GM12878 (cell line): Measurements from ENCODE around the gene ZSCAN10. TPM values are rescaled to one million over a fixed set of nuclear protein-coding genes. Genes with fewer than 3 reads are reported as not detected.
A peak's percentile ranks its signal among the peaks of the same experiment; 100 is the strongest.
"Not testable (repeated sequence)": the region's sequence is repeated elsewhere in the genome, so short reads cannot be mapped to it uniquely, and the experiment has no call there.

ENCODE experiments used
- ATAC-seq: fragments of 200-7000 bp; cut with Tn5 transposase; 3 replicates; pipeline ENCODE4 v1.9.1; 2020; ENCODE audit warnings: mild to moderate bottlenecking, moderate library complexity
- BruUV-seq: library from RNA; stranded (reverse); fragments of 400-500 nt; replicated peaks from 2 replicates; lab custom pipeline; 2021; lab: Mats Ljungman, UMichigan
- CTCF ChIA-PET: fragments of 300-600 bp; sonication (Branson Sonifier 250); formaldehyde crosslinking; extraction: SDS; loops from one replicate; lab custom pipeline; 2021; ENCODE audit warnings: inconsistent platforms; lab: Yijun Ruan, JAX
- POLR2A ChIA-PET: fragments of 350-600 bp; formaldehyde crosslinking; extraction: SDS; loops from one replicate; lab custom pipeline; 2021; ENCODE audit warnings: inconsistent platforms; lab: Charles Lee
- RAD21 ChIA-PET: fragments of 300-600 bp; sonication (Branson Sonifier 250); formaldehyde crosslinking; loops from one replicate; lab custom pipeline; 2023; ENCODE audit warnings: antibody characterized with exemption; ENCODE audit not compliant: unreplicated experiment; lab: Charles Lee
- SMC1A ChIA-PET: fragments of 300-600 bp; sonication (Branson Sonifier 250); formaldehyde crosslinking; loops from one replicate; lab custom pipeline; 2023; ENCODE audit not compliant: unreplicated experiment, uncharacterized antibody; lab: Charles Lee
- DNase-seq: peaks from one replicate; pipeline ENCODE4 v3.0.0-alpha.2; 2011; ENCODE audit warnings: low read depth, low spot score
- FAIRE-seq: peaks from 3 replicates; lab custom pipeline; 2011; peaks lifted over from hg19 to GRCh38; lab: Jason Lieb, UNC
- H2AFZ ChIP-seq: 2 replicates; pipeline ENCODE4 v1.6.0; 2011; ENCODE audit warnings: low read depth, low read length, control low read depth; ENCODE audit not compliant: control insufficient read depth
- H3K27ac ChIP-seq: 2 replicates; pipeline ENCODE4 v1.5.1; 2011; ENCODE audit warnings: control low read depth; ENCODE audit not compliant: control insufficient read depth, insufficient read depth
- H3K27me3 ChIP-seq, 2 experiments: replicated peaks in 1 of 2; 2 replicates each; pipeline versions ENCODE4 v1.6.0 to v1.6.1; 2011; ENCODE audit warnings: low read length in 1 of 2; ENCODE audit not compliant: control insufficient read depth in 2 of 2, insufficient read depth in 2 of 2
- H3K36me3 ChIP-seq, 2 experiments: 2 replicates each; pipeline ENCODE4 v1.5.1; 2011; ENCODE audit warnings: low read length in 1 of 2; ENCODE audit not compliant: control insufficient read depth in 2 of 2, insufficient read depth in 2 of 2
- H3K4me1 ChIP-seq: 2 replicates; pipeline ENCODE4 v1.6.1; 2011; ENCODE audit warnings: mild to moderate bottlenecking, low read length, moderate library complexity, mixed read lengths; ENCODE audit not compliant: control insufficient read depth, insufficient read depth
- H3K4me2 ChIP-seq: 2 replicates; pipeline ENCODE4 v1.6.0; 2011; ENCODE audit warnings: control low read depth; ENCODE audit not compliant: control insufficient read depth, insufficient read depth
- H3K4me3 ChIP-seq: fragments of 200-600 bp; sonication (generic); 2 replicates; pipeline ENCODE4 v1.5.1; 2016
- H3K79me2 ChIP-seq: 2 replicates; pipeline ENCODE4 v1.6.0; 2011; ENCODE audit warnings: low read length; ENCODE audit not compliant: control insufficient read depth, insufficient read depth
- H3K9ac ChIP-seq: 2 replicates; pipeline ENCODE4 v1.8.0; 2011; ENCODE audit warnings: low read length, control low read depth, mixed read lengths; ENCODE audit not compliant: control insufficient read depth, insufficient read depth
- H3K9me3 ChIP-seq: replicated peaks from 3 replicates; pipeline ENCODE4 v1.5.1; 2011; ENCODE audit warnings: mild to moderate bottlenecking, low read length; ENCODE audit not compliant: control insufficient read depth, insufficient read depth
- H4K20me1 ChIP-seq: 2 replicates; pipeline ENCODE4 v1.6.0; 2011; ENCODE audit not compliant: control insufficient read depth, insufficient read depth
- WGBS: methylation state at CpG from one replicate; pipeline ENCODE4 v1.1.6; 2016; ENCODE audit warnings: low lambda C conversion rate; ENCODE audit not compliant: insufficient replicate concordance, insufficient coverage; ENCODE audit errors: missing lambda C conversion rate; 5-methylcytosine and 5-hydroxymethylcytosine counted together
- in situ Hi-C: fragments of 300-500 bp; cut with MboI; formaldehyde crosslinking; loops from 9 replicates; pipeline ENCODE4 v1.14.3; 2018; ENCODE audit warnings: mixed read lengths
- intact Hi-C: fragments of 100-400 bp; cut with micrococcal nuclease; formaldehyde crosslinking; loops from one replicate; pipeline ENCODE4 v1.14.2; 2022; ENCODE audit not compliant: unreplicated experiment
- polyA plus RNA-seq, 11 experiments: library from polyadenylated mRNA; depleted of rRNA in 4 of 11; unstranded in 6 of 11; stranded (reverse) in 5 of 11; fragments of >200 nt; fragmentation: Nextera tagmentation in 4 of 11; fragmentation: Illumina TruSeq in 1 of 11; extraction: Ambion mirVana in 4 of 11; extraction: Trizol in 1 of 11; gene quantifications; 1 replicate in 1 of 11; 2 replicates in 10 of 11; pipeline versions ENCODE4 v1.2.1 to v1.2.3, GENCODE V29; 2011 to 2016; ENCODE audit warnings: inconsistent platforms in 2 of 11, missing spikeins in 2 of 11, low read depth in 1 of 11
- total RNA-seq, 4 experiments: library from RNA; depleted of rRNA in 3 of 4; stranded (reverse); fragments of >200 nt in 3 of 4; fragmentation: Illumina TruSeq in 1 of 4; extraction: Trizol in 1 of 4; gene quantifications; 2 replicates each; pipeline versions ENCODE4 v1.2.1 to v1.2.3, GENCODE V29; 2013 to 2021

ZSCAN10 gene
- total and polyA plus RNA-seq, 10 of the 15 experiments (the other 5 are each of a cell fraction or from before 2014, with no cell fraction given), result 0.06 to 0.33 TPM; not detected in 8

- H4K20me1 ChIP-seq, H3K4me2 ChIP-seq, H3K9ac ChIP-seq, H3K27me3 ChIP-seq, in situ Hi-C loops, H3K4me3 ChIP-seq, DNase-seq, BruUV-seq, RAD21 ChIA-PET, CTCF ChIA-PET, H3K36me3 ChIP-seq, POLR2A ChIA-PET, FAIRE-seq, intact Hi-C loops, H3K79me2 ChIP-seq, H2AFZ ChIP-seq, H3K27ac ChIP-seq, H3K9me3 ChIP-seq: not testable (repeated sequence)
- WGBS, result no CpG with 5 or more reads among the region's 18 CpGs
- peak; percentile 26 for ATAC-seq
- SMC1A ChIA-PET, result interaction anchor here (6.1 kb wide), 1 partner anchor 7 kb away, joined by 52 read pairs; the partner anchor contains the start of gene IL32
- peaks cover 47% of the 10 kb centered on the region for H3K4me1 ChIP-seq
These were observed 26.4 kb downstream of the ZSCAN10 start for GRCh38 chr16:3072576-3073263.

GRCh38 chr16:3072148-3072547 lies 26.9 kb downstream of the ZSCAN10 start:
- ATAC-seq, RAD21 ChIA-PET, H3K4me3 ChIP-seq, BruUV-seq, H3K79me2 ChIP-seq, SMC1A ChIA-PET, in situ Hi-C loops, H3K9ac ChIP-seq, H3K36me3 ChIP-seq, CTCF ChIA-PET, POLR2A ChIA-PET, FAIRE-seq, H3K9me3 ChIP-seq, H3K27me3 ChIP-seq, H4K20me1 ChIP-seq, H3K27ac ChIP-seq, H3K4me2 ChIP-seq, H2AFZ ChIP-seq, DNase-seq, intact Hi-C loops: not testable (repeated sequence)
- peaks cover 46% of the 10 kb centered on the region for H3K4me1 ChIP-seq
- WGBS, result 93% methylated on average over 3 of the region's 4 CpGs
